ENCODE data around the gene PTPN21.
"Not testable (repeated sequence)": the region's sequence is repeated elsewhere in the genome, so short reads cannot be mapped to it uniquely, and the experiment has no call there.

Gene PTPN21

GRCh38 chr14:88551094-88551870 is 3.5 kb downstream of the PTPN21 start:
- no peak for DNase-seq

GRCh38 chr14:88550078-88550477 is 4.7 kb downstream of the PTPN21 start:
- DNase-seq, result no peak

- no peak for DNase-seq
Observed at GRCh38 chr14:88547386-88547780, 7.4 kb downstream of the PTPN21 start.

GRCh38 chr14:88546621-88547385 is 8.0 kb downstream of the PTPN21 start:
- no peak for DNase-seq

GRCh38 chr14:88545256-88545655 is 9.6 kb downstream of the PTPN21 start:
- no peak for DNase-seq

- DNase-seq, result no peak
Observed at GRCh38 chr14:88542857-88543795, 11.7 kb downstream of the PTPN21 start.

- DNase-seq, result no peak
Observed at GRCh38 chr14:88541324-88541723, 13.5 kb downstream of the PTPN21 start.

GRCh38 chr14:88535813-88536212 is 19.0 kb downstream of the PTPN21 start:
- DNase-seq, result no peak

GRCh38 chr14:88535149-88535548 is 19.7 kb downstream of the PTPN21 start:
- no peak for DNase-seq

- no peak for DNase-seq
Observed at GRCh38 chr14:88533064-88533602, 21.7 kb downstream of the PTPN21 start.

GRCh38 chr14:88529889-88530288 is 24.9 kb downstream of the PTPN21 start:
- DNase-seq, result not testable (repeated sequence)

GRCh38 chr14:88522393-88522792 is 32.4 kb downstream of the PTPN21 start:
- no peak for DNase-seq

- DNase-seq, result no peak
Observed at GRCh38 chr14:88521818-88522217, 33.0 kb downstream of the PTPN21 start.

- no peak for DNase-seq
Observed at GRCh38 chr14:88519907-88520306, 34.9 kb downstream of the PTPN21 start.

GRCh38 chr14:88518592-88519512 is 36.0 kb downstream of the PTPN21 start:
- no peak for DNase-seq

- DNase-seq, result no peak
Observed at GRCh38 chr14:88516861-88517357, 37.9 kb downstream of the PTPN21 start.

- DNase-seq, result no peak
Observed at GRCh38 chr14:88515499-88516221, 39.1 kb downstream of the PTPN21 start.

GRCh38 chr14:88507208-88507607 is 47.6 kb downstream of the PTPN21 start:
- no peak for DNase-seq

- DNase-seq, result no peak
Observed at GRCh38 chr14:88505621-88506020, 49.2 kb downstream of the PTPN21 start.

GRCh38 chr14:88504602-88505001 is 50.2 kb downstream of the PTPN21 start:
- no peak for DNase-seq
